IMR-90 (cell line): ENCODE results near the gene AMACR. TPM values are rescaled to one million over a fixed set of nuclear protein-coding genes. Genes with fewer than 3 reads are reported as not detected.
A peak's percentile ranks its signal among the peaks of the same experiment; 100 is the strongest.

Source experiments
- ATAC-seq: fragments of 200-7000 bp; cut with Tn5 transposase; 2 replicates; pipeline ENCODE4 v1.9.1; 2020; ENCODE audit warnings: low read depth, mild to moderate bottlenecking, moderate library complexity
- BruUV-seq: library from RNA; stranded (reverse); fragments of 400-500 nt; replicated peaks from 2 replicates; lab custom pipeline; 2021; lab: Mats Ljungman, UMichigan
- CTCF ChIA-PET: fragments of 300-600 bp; formaldehyde crosslinking; extraction: SDS; loops from one replicate; lab custom pipeline; 2021; ENCODE audit warnings: antibody characterized with exemption; lab: Yijun Ruan, JAX
- POLR2A ChIA-PET: fragments of 300-600 bp; sonication (Branson Sonifier 250); formaldehyde crosslinking; loops from one replicate; lab custom pipeline; 2022; ENCODE audit warnings: antibody characterized with exemption; ENCODE audit not compliant: unreplicated experiment; lab: Charles Lee
- DNase-seq: peaks from one replicate; pipeline ENCODE4 v3.0.0; 2013
- H2AFZ ChIP-seq: replicated peaks from 2 replicates; pipeline ENCODE3; 2013; ENCODE audit warnings: low read length, mild to moderate bottlenecking; ENCODE audit not compliant: poor library complexity
- H2AK5ac ChIP-seq: 2 replicates; pipeline ENCODE4 v1.6.1; 2013; ENCODE audit warnings: low read depth, low read length, inconsistent platforms
- H2AK9ac ChIP-seq: replicated peaks from 2 replicates; pipeline ENCODE3; 2013; ENCODE audit warnings: mild to moderate bottlenecking, low read depth, low read length, moderate library complexity; ENCODE audit not compliant: poor library complexity
- H2BK120ac ChIP-seq: 2 replicates; pipeline ENCODE4 v1.6.1; 2013; ENCODE audit warnings: low read depth, low read length, inconsistent platforms
- H2BK15ac ChIP-seq: 3 replicates; pipeline ENCODE4 v1.6.1; 2013; ENCODE audit warnings: low read depth, low read length, inconsistent platforms
- H2BK20ac ChIP-seq: 2 replicates; pipeline ENCODE4 v1.6.1; 2013; ENCODE audit warnings: low read depth, mild to moderate bottlenecking, inconsistent platforms, low read length, moderate library complexity
- H2BK5ac ChIP-seq: 2 replicates; pipeline ENCODE4 v1.6.1; 2013; ENCODE audit warnings: mild to moderate bottlenecking, low read depth, low read length, inconsistent platforms; ENCODE audit not compliant: poor library complexity, severe bottlenecking
- H3K14ac ChIP-seq: replicated peaks from 2 replicates; pipeline ENCODE4 v1.6.1; 2013; ENCODE audit warnings: low read depth, low read length, inconsistent platforms
- H3K18ac ChIP-seq: 2 replicates; pipeline ENCODE4 v1.6.1; 2013; ENCODE audit warnings: low read depth, low read length, control low read depth
- H3K23ac ChIP-seq: 2 replicates; pipeline ENCODE4 v1.6.1; 2013; ENCODE audit warnings: low read depth, low read length, inconsistent platforms
- H3K27ac ChIP-seq: 2 replicates; pipeline ENCODE4 v1.5.1; 2013; ENCODE audit warnings: mild to moderate bottlenecking, control low read depth, low read length; ENCODE audit not compliant: insufficient read depth
- H3K27me3 ChIP-seq: 2 replicates; pipeline ENCODE4 v1.6.1; 2013; ENCODE audit warnings: low read length; ENCODE audit not compliant: control insufficient read depth, insufficient read depth
- H3K36me3 ChIP-seq: 2 replicates; pipeline ENCODE4 v1.6.1; 2013; ENCODE audit warnings: low read length, mixed read lengths; ENCODE audit not compliant: control insufficient read depth, insufficient read depth
- H3K4ac ChIP-seq: 2 replicates; pipeline ENCODE4 v1.6.1; 2013; ENCODE audit warnings: low read depth, low read length, inconsistent platforms
- H3K4me1 ChIP-seq: 2 replicates; pipeline ENCODE4 v1.6.1; 2013; ENCODE audit warnings: low read length, mixed read lengths; ENCODE audit not compliant: control insufficient read depth, insufficient read depth
- H3K4me2 ChIP-seq: 2 replicates; pipeline ENCODE4 v1.6.1; 2013; ENCODE audit warnings: low read depth, mild to moderate bottlenecking, control low read depth, low read length, moderate library complexity
- H3K4me3 ChIP-seq: 2 replicates; pipeline ENCODE4 v1.5.1; 2013; ENCODE audit warnings: low read depth, mild to moderate bottlenecking, control low read depth, low read length, moderate library complexity; ENCODE audit not compliant: insufficient read depth
- H3K56ac ChIP-seq: 2 replicates; pipeline ENCODE4 v1.6.1; 2013; ENCODE audit warnings: low read length, inconsistent platforms; ENCODE audit not compliant: insufficient read depth; ENCODE audit errors: extremely low read depth
- H3K79me1 ChIP-seq, 2 experiments: 2 replicates each; pipeline ENCODE4 v1.6.1; 2013; ENCODE audit warnings: low read length in 2 of 2, inconsistent platforms in 1 of 2, low read depth in 1 of 2
- H3K9ac ChIP-seq: 2 replicates; pipeline ENCODE4 v1.6.1; 2013; ENCODE audit warnings: low read depth, low read length, control low read depth
- H3K9me1 ChIP-seq: 2 replicates; pipeline ENCODE4 v1.6.1; 2013; ENCODE audit warnings: low read length, inconsistent platforms; ENCODE audit not compliant: insufficient read depth
- H3K9me3 ChIP-seq: 2 replicates; pipeline ENCODE4 v1.6.1; 2013; ENCODE audit warnings: low read length; ENCODE audit not compliant: control insufficient read depth, insufficient read depth
- H4K20me1 ChIP-seq: 2 replicates; pipeline ENCODE4 v1.6.1; 2013; ENCODE audit warnings: low read length, inconsistent platforms; ENCODE audit not compliant: insufficient read depth
- H4K5ac ChIP-seq: 2 replicates; pipeline ENCODE4 v1.6.1; 2013; ENCODE audit warnings: mild to moderate bottlenecking, low read depth, low read length, control low read depth
- H4K8ac ChIP-seq, 2 experiments: 2 replicates each; pipeline ENCODE4 v1.6.1; 2013; ENCODE audit warnings: low read depth in 2 of 2, low read length in 2 of 2, control low read depth in 1 of 2, inconsistent platforms in 1 of 2
- H4K91ac ChIP-seq: 2 replicates; pipeline ENCODE4 v1.6.1; 2013; ENCODE audit warnings: low read depth, low read length, inconsistent platforms; ENCODE audit not compliant: insufficient read depth
- BHLHE40 ChIP-seq: fragments of 150-350 bp; IDR thresholded peaks from 2 replicates; pipeline ENCODE4 v1.6.1; 2016; ENCODE audit warnings: mild to moderate bottlenecking, low read depth, low read length
- CHD1 ChIP-seq: IDR thresholded peaks from 2 replicates; pipeline ENCODE4 v1.6.1; 2012; ENCODE audit warnings: low read depth, low read length, improper control_type of control experiment
- MAZ ChIP-seq: IDR thresholded peaks from 2 replicates; pipeline ENCODE4 v1.6.1; 2012; ENCODE audit warnings: low read depth, mild to moderate bottlenecking, low read length, improper control_type of control experiment, moderate library complexity, borderline replicate concordance
- POLR2A ChIP-seq: IDR thresholded peaks from 2 replicates; pipeline ENCODE4 v1.6.1; 2012; ENCODE audit warnings: mild to moderate bottlenecking, low read depth, low read length
- RCOR1 ChIP-seq: IDR thresholded peaks from 2 replicates; pipeline ENCODE4 v1.6.1; 2012; ENCODE audit warnings: mild to moderate bottlenecking, low read length, improper control_type of control experiment; ENCODE audit not compliant: insufficient replicate concordance
- RFX5 ChIP-seq: IDR thresholded peaks from 2 replicates; pipeline ENCODE4 v1.8.0; 2012; ENCODE audit warnings: low read depth, mild to moderate bottlenecking, low read length, moderate library complexity
- USF2 ChIP-seq: fragments of 150-350 bp; IDR thresholded peaks from 2 replicates; pipeline ENCODE4 v1.6.1; 2017; ENCODE audit warnings: mild to moderate bottlenecking, antibody characterized with exemption, low read length, low read depth
- WGBS, 2 experiments: methylation state at CpG; one replicate each; pipeline versions ENCODE4 v1.1.5 to v1.1.7; 2013; ENCODE audit warnings: missing lambda C conversion rate in 2 of 2; ENCODE audit not compliant: insufficient read length in 1 of 2; ENCODE audit errors: extremely low coverage in 2 of 2; 5-methylcytosine and 5-hydroxymethylcytosine counted together
- dilution Hi-C: fragments of 300-500 bp; cut with HindIII; formaldehyde crosslinking; loops from one replicate; pipeline ENCODE4 v1.14.3; 2018; ENCODE audit warnings: low sequenced_read_pairs; ENCODE audit not compliant: unreplicated experiment
- in situ Hi-C: fragments of 300-500 bp; cut with MboI; formaldehyde crosslinking; loops from 3 replicates; pipeline ENCODE4 v1.14.3; 2019; ENCODE audit warnings: low sequenced_read_pairs, inconsistent platforms, mixed read lengths
- intact Hi-C: fragments of 100-400 bp; cut with micrococcal nuclease; formaldehyde crosslinking; loops from 2 replicates; pipeline ENCODE4 v1.10.0; 2022
- polyA plus RNA-seq, 3 experiments: library from polyadenylated mRNA; depleted of rRNA; stranded (reverse); fragments of >200 nt; gene quantifications; 2 replicates each; pipeline ENCODE4 v1.2.3, GENCODE V29; 2012; ENCODE audit warnings: low replicate concordance in 1 of 3
- total RNA-seq: library from RNA; depleted of rRNA; stranded (reverse); fragments of >200 nt; gene quantifications from 2 replicates; pipeline ENCODE4 v1.2.3, GENCODE V29; 2012
- TF ChIP-seq, protein P1 (sequence below): fragments of 150-350 bp; IDR thresholded peaks from 2 replicates; pipeline ENCODE4 v1.6.1; 2016; ENCODE audit warnings: low read depth, mild to moderate bottlenecking, low read length, moderate library complexity, borderline replicate concordance
- TF ChIP-seq, protein P2 (sequence below): conservative IDR thresholded peaks from 2 replicates; pipeline ENCODE4 v1.5.1; 2012; ENCODE audit warnings: mild to moderate bottlenecking, low read depth, low read length, improper control_type of control experiment

AMACR gene
- total and polyA plus RNA-seq, 2 of the 4 experiments (the other 2 are of a cell fraction), result 8.2 to 12.9 TPM

- Histone ChIP-seq H3K14ac (no peak overlapping the region), H2AFZ (peak overlapping the region; percentile 10), H4K91ac (no peak overlapping the region), H3K9me1 (peaks cover 8% of the 10 kb centered on the region), H3K4ac (no peak overlapping the region), H3K79me1 (peaks cover 9 to 11% of the 10 kb centered on the region in 2 experiments; a peak in 3 of 4 replicates), H3K9me3 (no peaks in the 10 kb centered on the region), H2BK5ac (no peak overlapping the region), H3K56ac (no peak overlapping the region), H3K23ac (no peak overlapping the region), H3K27me3 (no peaks in the 10 kb centered on the region), H3K4me3 (no peak overlapping the region), H2AK9ac (no peak overlapping the region), H2BK120ac (no peak overlapping the region), H3K9ac (no peak overlapping the region), H3K4me1 (peaks cover 8% of the 10 kb centered on the region; the same call in 1 of the 2 replicates), H4K20me1 (no peaks in the 10 kb centered on the region), H3K27ac (no peak overlapping the region), H4K5ac (no peak overlapping the region), H2AK5ac (no peak overlapping the region), H3K18ac (no peak overlapping the region), H2BK20ac (no peak overlapping the region), H2BK15ac (no peak overlapping the region), H4K8ac (no peak overlapping the region), H3K4me2 (no peak overlapping the region), H3K36me3 (peaks cover 5% of the 10 kb centered on the region; the same call in 1 of the 2 replicates)
- BruUV-seq, result no TSS peak
- ChIA-PET CTCF (no interaction called here), POLR2A (no interaction called here)
- in situ Hi-C loops, result no loop called here
- WGBS, 2 experiments, result 59% methylated on average over 6 of the region's 10 CpGs; no CpG with 5 or more reads in 1 of the 2 experiments
- ATAC-seq, result peak; percentile 59
- DNase-seq, result peak; percentile 61
- TF ChIP-seq, protein P1, sequence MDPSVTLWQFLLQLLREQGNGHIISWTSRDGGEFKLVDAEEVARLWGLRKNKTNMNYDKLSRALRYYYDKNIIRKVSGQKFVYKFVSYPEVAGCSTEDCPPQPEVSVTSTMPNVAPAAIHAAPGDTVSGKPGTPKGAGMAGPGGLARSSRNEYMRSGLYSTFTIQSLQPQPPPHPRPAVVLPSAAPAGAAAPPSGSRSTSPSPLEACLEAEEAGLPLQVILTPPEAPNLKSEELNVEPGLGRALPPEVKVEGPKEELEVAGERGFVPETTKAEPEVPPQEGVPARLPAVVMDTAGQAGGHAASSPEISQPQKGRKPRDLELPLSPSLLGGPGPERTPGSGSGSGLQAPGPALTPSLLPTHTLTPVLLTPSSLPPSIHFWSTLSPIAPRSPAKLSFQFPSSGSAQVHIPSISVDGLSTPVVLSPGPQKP, result no peak
- TF ChIP-seq USF2, result no peak
- no peak for TF ChIP-seq MAZ
- TF ChIP-seq, protein P2, sequence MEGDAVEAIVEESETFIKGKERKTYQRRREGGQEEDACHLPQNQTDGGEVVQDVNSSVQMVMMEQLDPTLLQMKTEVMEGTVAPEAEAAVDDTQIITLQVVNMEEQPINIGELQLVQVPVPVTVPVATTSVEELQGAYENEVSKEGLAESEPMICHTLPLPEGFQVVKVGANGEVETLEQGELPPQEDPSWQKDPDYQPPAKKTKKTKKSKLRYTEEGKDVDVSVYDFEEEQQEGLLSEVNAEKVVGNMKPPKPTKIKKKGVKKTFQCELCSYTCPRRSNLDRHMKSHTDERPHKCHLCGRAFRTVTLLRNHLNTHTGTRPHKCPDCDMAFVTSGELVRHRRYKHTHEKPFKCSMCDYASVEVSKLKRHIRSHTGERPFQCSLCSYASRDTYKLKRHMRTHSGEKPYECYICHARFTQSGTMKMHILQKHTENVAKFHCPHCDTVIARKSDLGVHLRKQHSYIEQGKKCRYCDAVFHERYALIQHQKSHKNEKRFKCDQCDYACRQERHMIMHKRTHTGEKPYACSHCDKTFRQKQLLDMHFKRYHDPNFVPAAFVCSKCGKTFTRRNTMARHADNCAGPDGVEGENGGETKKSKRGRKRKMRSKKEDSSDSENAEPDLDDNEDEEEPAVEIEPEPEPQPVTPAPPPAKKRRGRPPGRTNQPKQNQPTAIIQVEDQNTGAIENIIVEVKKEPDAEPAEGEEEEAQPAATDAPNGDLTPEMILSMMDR, result no peak
- TF ChIP-seq POLR2A, result no peak
- no peak for TF ChIP-seq CHD1
- no peak for TF ChIP-seq RFX5
- no peak for TF ChIP-seq RCOR1
- TF ChIP-seq BHLHE40, result no peak
- dilution Hi-C loops, result no loop called here
- intact Hi-C loops, result no loop called here
Observed at GRCh38 chr5:34001241-34001841, 6.5 kb downstream of the AMACR start.
